ENCODE measurements around the gene PTAFR. TPM values are rescaled to one million over a fixed set of nuclear protein-coding genes. Genes with fewer than 3 reads are reported as not detected.

The PTAFR gene
- polyA plus RNA-seq, 1 donor (not counting 4 experiments of a cell fraction or from before 2014, with no cell fraction given), result 19.6 TPM

DNA sequence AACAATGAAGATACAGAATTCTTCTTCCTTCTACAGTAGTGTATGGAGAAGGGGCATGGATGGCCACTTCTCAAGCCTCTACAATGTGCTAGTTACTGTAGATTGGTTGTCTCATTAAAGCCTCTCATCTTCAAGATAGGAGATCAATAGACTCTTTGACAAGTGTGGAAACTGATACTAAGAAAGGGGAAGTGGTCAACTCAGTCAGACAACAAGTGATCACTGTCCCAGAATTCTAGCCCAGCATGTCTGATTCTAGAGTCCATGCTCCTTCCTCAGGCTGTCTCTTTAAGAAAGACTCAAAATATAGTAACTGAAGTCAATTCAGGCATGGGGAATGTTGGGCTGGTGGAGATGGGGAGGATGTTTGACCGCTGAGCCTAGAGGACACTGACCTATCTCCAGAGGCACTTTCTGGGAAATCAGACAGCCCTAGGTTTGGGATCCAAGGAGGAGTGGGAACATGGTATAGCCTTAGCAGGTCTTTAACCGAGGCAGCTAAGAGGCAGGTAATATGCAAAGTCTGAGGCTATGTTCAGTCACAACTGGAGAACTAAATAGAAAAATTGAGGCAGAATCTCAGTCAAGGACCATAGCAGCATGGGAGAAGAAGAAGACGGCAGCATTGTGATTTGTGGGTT is 48.8 kb downstream of the PTAFR start:
- Histone ChIP-seq H3K4me3 (ENCODE audit: control insufficient read depth in 2 of 3, extremely low read depth in 1 of 3, insufficient read depth in 2 of 3, low read depth in 1 of 3, low read length in 3 of 3) (no peak overlapping the region), H3K27me3 (ENCODE audit: control insufficient read depth, extremely low read depth, insufficient read depth, low read length) (no peaks in the 10 kb centered on the region), H3K9me3 (ENCODE audit: control insufficient read depth, low read depth, low read length) (no peaks in the 10 kb centered on the region), H3K36me3 (ENCODE audit: control insufficient read depth in 2 of 2, extremely low read depth in 1 of 2, insufficient read depth in 2 of 2, low read length in 2 of 2) (no peaks in the 10 kb centered on the region), H3K9ac (ENCODE audit: control insufficient read depth, extremely low read depth, insufficient read depth, low read length) (no peak overlapping the region), H3K79me2 (ENCODE audit: control insufficient read depth, insufficient read depth, low read length) (no peaks in the 10 kb centered on the region), H3K27ac (ENCODE audit: control insufficient read depth, insufficient read depth, low read length) (no peak overlapping the region), H3K4me2 (ENCODE audit: control insufficient read depth, extremely low read depth, insufficient read depth, low read depth, low read length) (no peak overlapping the region), H3K4me1 (ENCODE audit: control insufficient read depth, extremely low read depth, insufficient read depth, low read length) (peaks cover 20% of the 10 kb centered on the region), H2AFZ (ENCODE audit: control insufficient read depth, low read length) (no peak overlapping the region), H3K9me1 (ENCODE audit: control insufficient read depth, extremely low read depth, insufficient read depth, low read length) (no peaks in the 10 kb centered on the region), H4K20me1 (ENCODE audit: control insufficient read depth, extremely low read depth, insufficient read depth, low read length) (no peaks in the 10 kb centered on the region)
- dilution Hi-C loops (cut with MboI; ENCODE audit: extremely low pct_ligation_motif_present, low sequenced_read_pairs), result no loop called here
- no peak for FAIRE-seq
- DNase-seq (ENCODE audit: low read depth, low spot score), result no peak
- TF ChIP-seq EZH2 (IDR thresholded peaks at IDR 0.05; ENCODE audit: low read length), result no peak
- TF ChIP-seq, protein P1, sequence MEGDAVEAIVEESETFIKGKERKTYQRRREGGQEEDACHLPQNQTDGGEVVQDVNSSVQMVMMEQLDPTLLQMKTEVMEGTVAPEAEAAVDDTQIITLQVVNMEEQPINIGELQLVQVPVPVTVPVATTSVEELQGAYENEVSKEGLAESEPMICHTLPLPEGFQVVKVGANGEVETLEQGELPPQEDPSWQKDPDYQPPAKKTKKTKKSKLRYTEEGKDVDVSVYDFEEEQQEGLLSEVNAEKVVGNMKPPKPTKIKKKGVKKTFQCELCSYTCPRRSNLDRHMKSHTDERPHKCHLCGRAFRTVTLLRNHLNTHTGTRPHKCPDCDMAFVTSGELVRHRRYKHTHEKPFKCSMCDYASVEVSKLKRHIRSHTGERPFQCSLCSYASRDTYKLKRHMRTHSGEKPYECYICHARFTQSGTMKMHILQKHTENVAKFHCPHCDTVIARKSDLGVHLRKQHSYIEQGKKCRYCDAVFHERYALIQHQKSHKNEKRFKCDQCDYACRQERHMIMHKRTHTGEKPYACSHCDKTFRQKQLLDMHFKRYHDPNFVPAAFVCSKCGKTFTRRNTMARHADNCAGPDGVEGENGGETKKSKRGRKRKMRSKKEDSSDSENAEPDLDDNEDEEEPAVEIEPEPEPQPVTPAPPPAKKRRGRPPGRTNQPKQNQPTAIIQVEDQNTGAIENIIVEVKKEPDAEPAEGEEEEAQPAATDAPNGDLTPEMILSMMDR (optimal IDR thresholded peaks at IDR 0.05 in 1 of 3, IDR thresholded peaks at IDR 0.05 in 1 of 3, conservative IDR thresholded peaks at IDR 0.05 in 1 of 3; ENCODE audit: extremely low read depth in 1 of 3, insufficient read depth in 2 of 3, low read length in 3 of 3), result no peak

DNA sequence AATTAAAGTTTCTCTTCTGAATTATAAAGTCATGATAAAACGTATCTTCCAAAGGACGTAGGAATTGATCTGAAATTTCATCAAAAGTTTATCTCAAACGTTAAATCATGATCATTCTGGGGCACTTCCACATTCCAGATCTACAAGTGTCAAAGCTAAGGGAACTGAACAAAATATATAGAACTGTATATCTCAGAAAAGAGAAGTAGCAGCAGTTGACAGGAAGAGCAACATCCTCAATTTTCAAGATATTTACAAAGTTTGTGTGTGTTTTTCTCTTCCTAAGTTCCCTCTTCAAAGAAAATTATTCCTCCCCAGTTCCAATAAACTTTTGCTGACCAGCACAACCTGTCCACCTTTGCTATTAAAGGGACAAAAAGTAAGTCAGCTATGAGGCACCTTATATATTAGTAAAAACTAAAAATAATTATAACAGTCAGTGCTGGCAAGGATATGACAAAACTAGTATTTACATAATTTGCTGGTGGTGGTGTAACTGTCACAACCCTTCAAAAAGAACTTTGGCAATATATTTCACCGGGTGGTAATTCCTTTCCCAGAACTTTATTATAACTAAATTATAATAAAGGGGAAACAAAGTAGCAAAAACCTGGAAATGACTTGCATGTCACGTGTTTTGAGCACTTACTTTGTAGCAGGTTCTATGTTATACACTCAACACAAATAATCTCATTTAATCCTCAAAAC is 49.6 kb downstream of the PTAFR start:
- TF ChIP-seq EZH2 (IDR thresholded peaks at IDR 0.05; ENCODE audit: low read length), result no peak
- TF ChIP-seq, protein P1 (optimal IDR thresholded peaks at IDR 0.05 in 1 of 3, IDR thresholded peaks at IDR 0.05 in 1 of 3, conservative IDR thresholded peaks at IDR 0.05 in 1 of 3; ENCODE audit: extremely low read depth in 1 of 3, insufficient read depth in 2 of 3, low read length in 3 of 3), result no peak
- H3K9ac ChIP-seq (ENCODE audit: control insufficient read depth, extremely low read depth, insufficient read depth, low read length), result no peak overlapping the region
- H3K79me2 ChIP-seq (ENCODE audit: control insufficient read depth, insufficient read depth, low read length), result no peaks in the 10 kb centered on the region
- no peaks in the 10 kb centered on the region for H3K27me3 ChIP-seq (ENCODE audit: control insufficient read depth, extremely low read depth, insufficient read depth, low read length)
- dilution Hi-C loops (cut with MboI; ENCODE audit: extremely low pct_ligation_motif_present, low sequenced_read_pairs), result no loop called here
- no peak overlapping the region for H2AFZ ChIP-seq (ENCODE audit: control insufficient read depth, low read length)
- peaks cover 20% of the 10 kb centered on the region for H3K4me1 ChIP-seq (ENCODE audit: control insufficient read depth, extremely low read depth, insufficient read depth, low read length)
- no peaks in the 10 kb centered on the region for H4K20me1 ChIP-seq (ENCODE audit: control insufficient read depth, extremely low read depth, insufficient read depth, low read length)
- no peak for FAIRE-seq
- DNase-seq (ENCODE audit: low read depth, low spot score), result no peak
- H3K9me1 ChIP-seq (ENCODE audit: control insufficient read depth, extremely low read depth, insufficient read depth, low read length), result no peaks in the 10 kb centered on the region
- H3K4me2 ChIP-seq (ENCODE audit: control insufficient read depth, extremely low read depth, insufficient read depth, low read depth, low read length), result no peak overlapping the region
- H3K4me3 ChIP-seq (ENCODE audit: control insufficient read depth in 2 of 3, extremely low read depth in 1 of 3, insufficient read depth in 2 of 3, low read depth in 1 of 3, low read length in 3 of 3), result no peak overlapping the region
- H3K9me3 ChIP-seq (ENCODE audit: control insufficient read depth, low read depth, low read length), result no peaks in the 10 kb centered on the region
- H3K36me3 ChIP-seq (ENCODE audit: control insufficient read depth in 2 of 2, extremely low read depth in 1 of 2, insufficient read depth in 2 of 2, low read length in 2 of 2), result no peaks in the 10 kb centered on the region
- H3K27ac ChIP-seq (ENCODE audit: control insufficient read depth, insufficient read depth, low read length), result no peak overlapping the region

All from keratinocyte (primary cell).